Measurements from ENCODE around the gene KIAA0408.
A peak's percentile ranks its signal among the peaks of the same experiment; 100 is the strongest.

The KIAA0408 gene

DNA sequence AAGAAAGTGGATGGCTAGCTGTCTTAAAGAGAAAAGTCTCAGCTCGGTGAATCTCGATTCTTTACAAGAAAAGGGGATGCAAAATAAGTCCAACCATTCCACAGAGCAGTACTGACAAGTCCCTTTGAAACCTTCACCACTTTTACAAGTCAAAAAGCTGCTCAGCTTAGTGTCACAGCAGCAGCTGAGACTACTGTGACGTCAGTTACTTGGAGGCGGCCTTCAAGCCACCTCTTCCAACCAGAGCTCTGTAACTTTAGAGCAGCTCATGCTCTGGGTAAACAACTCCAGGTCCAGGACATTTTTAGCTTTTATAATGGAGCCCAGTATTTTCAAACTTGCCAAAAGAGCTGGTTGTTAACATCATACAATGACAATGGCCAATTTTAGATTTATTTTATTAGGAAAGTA is at the start of gene KIAA0408:
Gene KIAA0408 (minus strand): TSS at position 159 of the 411 bp plus-strand sequence. CDS start 5,408 bp downstream, outside the sequence.
- DNase-seq (ENCODE audit: low read depth, low spot score), result peak; percentile 51

DNA sequence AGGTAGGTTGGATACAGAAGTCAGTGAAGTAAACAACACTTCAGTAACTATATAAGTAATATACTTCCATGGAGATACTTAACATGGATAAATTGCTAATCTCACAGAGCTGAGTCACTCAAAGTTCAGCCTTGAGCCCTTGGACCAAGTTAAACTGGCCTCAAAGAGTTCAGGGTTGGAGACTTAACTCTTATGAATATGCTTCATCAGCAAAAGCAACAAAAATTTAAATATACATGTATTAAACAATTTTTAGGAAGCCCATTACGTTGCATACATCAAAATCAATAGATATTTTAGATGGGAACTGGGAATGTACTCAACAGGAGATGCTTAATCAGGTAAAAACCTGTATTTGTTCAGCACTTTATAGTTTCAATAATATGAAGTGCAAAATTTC is 47.7 kb upstream of the KIAA0408 start:
- DNase-seq (ENCODE audit: low read depth, low spot score), result no peak

DNA sequence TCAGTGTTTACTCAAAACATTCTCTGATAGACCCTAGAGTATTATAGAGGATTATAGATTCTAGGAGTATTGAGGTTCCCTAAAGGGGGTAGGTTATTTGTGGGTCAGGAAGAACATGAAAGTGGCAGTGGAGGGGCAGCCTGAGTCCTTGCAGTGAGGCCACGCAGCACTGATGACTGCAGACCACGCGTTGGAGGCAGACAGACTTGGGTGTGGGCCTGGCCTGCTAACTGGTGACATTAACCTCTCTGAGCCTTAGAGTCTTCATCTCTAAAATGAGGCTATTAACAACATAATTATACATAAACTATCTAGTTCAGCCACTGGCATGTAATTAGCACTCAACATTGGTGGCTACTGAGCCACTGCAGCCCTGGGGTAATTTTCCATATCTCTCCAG is 43.8 kb upstream of the KIAA0408 start:
- no peak for DNase-seq (ENCODE audit: low read depth, low spot score)

GRCh38 chr6:127497410-127497809 is 38.2 kb upstream of the KIAA0408 start:
- DNase-seq (ENCODE audit: low read depth, low spot score), result no peak

- no peak for DNase-seq (ENCODE audit: low read depth, low spot score)
Measured at GRCh38 chr6:127496471-127496870, 37.3 kb upstream of the KIAA0408 start.

DNA sequence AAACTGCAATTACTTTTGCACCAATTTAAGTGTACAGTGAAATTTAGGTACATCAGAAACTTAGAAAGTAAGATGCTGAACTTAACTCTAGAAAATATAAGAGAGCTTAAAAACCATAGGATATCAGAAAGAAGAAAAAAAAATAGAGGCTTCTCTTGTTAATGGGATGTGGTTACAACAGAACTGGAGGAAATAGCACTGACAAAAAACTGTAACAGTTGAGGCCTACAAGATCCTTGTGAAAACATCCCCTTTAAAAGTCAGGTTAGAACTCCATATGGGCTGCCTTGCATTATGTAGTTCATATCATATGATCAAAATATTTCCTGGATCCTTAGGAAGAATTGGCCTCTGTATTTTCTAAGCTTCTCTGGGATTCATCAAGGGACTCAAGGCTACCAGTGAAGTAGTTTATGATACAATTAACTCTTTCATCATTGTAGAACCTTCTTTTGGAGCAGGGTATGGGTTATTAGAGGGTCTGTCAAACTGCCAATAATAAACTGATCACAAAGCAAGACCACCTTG is 35.1 kb upstream of the KIAA0408 start:
- DNase-seq (ENCODE audit: low read depth, low spot score), result no peak

DNA sequence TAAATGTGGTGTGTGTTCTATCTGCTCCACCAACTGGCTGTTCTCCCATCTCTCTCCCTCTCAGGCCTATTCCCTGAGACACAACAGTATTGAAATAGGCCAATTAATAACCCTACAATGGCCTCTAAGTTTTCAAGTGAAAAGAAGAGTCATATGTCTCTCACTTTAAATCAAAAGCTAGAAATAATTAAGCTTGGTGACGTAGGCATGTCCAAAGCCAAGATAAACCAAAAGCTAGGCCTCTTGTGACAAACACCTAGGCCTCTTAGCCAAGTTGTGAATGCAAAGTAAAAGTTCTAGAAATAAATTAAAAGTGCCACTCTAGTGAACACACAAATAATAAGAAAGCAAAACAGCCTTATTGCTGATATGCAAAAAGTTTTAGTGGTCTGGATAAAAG is 30.1 kb upstream of the KIAA0408 start:
- DNase-seq (ENCODE audit: low read depth, low spot score), result no peak

GRCh38 chr6:127486934-127487333 is 27.7 kb upstream of the KIAA0408 start:
- DNase-seq (ENCODE audit: low read depth, low spot score), result no peak

DNA sequence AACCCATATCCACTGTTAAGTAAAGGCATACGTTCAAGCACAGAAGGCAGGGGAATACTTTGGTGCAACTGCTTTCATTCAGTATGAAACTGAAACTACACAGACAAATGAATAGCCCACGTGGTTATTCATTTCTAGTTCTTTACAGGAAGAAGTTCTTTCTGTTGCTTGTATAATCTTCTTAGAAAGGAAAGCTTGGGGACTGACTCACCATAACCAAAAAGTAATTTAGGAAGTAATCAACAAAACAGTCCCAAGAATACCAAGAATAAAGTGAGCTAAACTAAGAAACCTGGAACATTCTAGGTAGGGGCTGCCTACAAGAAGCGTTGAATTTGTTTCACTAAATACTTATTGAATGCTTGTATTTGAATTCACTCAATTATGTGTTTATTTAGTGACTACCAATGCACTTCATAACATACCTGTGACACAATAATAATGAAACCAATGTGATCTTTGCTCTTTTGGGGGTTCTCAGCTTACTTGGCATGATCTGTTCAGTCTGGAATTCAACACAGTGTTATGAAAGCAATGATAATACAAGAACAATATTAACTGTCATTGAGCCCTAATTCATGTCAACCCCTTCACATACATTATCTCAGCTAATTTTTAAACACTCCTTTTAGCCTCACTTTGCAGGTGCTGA is 25.1 kb upstream of the KIAA0408 start:
- no peak for DNase-seq (ENCODE audit: low read depth, low spot score)

DNA sequence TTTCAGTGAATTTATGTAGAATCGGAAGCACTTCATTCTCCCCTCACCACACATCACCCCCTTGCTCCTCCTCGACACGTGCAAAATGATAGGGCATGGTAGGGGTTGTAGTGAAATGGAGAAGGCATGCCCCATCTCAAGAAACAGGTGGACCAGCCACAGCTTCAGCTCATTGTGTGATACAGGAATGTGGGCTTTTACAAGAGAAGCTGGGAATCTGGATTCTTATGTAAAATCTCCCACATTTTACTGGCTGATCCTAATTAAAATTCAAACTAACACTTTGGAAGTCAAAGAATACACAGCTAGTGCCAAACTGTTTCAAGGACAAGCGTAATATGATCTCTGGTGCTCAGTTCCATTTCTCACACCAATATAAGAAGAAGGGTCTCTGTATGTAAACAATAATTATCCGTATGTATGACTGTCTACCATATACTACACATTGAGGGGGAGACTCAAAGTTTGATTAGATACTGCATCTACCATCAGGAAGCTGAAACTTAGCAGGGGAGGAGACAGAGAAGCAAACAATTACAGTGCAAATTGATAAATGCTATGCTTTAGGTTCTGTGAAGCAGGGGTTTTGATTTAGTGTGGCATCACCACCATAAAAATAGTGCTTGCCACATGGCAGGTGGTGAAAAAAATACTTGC is 24.3 kb upstream of the KIAA0408 start:
- DNase-seq (ENCODE audit: low read depth, low spot score), result peak; percentile 10

DNA sequence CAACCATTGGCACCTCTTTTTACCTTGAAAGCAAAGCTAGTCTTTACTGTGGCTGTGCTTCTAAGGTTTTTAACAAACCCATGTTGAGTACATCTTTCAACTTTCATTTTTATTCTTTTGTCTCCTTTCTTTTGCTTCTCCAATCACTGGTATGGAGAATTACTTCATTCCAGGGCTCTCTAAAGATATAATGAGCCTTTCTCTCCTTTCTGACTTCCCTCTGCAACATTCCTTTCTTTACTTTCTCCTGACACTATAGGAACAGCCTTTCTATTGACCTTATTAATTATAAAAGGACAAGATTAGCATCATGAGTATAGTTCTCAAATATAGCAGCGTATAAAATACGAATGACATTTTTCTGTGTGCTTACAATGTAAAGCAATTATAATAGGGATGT is 23.1 kb upstream of the KIAA0408 start:
- no peak for DNase-seq (ENCODE audit: low read depth, low spot score)

- DNase-seq (ENCODE audit: low read depth, low spot score), result peak; percentile 22
Measured at GRCh38 chr6:127481628-127482027, 22.4 kb upstream of the KIAA0408 start.

- no peak for DNase-seq (ENCODE audit: low read depth, low spot score)
Measured at GRCh38 chr6:127481111-127481510, 21.9 kb upstream of the KIAA0408 start.

DNA sequence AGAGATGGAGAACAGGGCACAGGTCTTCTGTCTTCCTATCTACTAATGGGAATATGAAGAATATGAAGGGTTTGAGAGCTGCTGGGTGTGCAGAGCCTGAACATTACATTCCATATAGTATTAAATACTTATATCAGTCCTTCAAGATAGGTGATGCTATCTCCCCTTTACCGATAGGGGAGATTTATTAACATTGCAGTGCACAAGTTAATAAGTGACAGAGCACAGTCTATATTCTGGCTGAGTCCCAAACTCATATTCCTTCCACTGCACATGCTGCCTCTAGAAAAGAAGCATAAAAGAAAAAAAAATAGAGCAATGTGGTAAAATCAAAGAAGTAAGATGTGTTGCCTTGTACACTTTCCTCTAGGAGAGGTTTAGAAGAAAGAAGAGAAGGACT is 18.5 kb upstream of the KIAA0408 start:
- DNase-seq (ENCODE audit: low read depth, low spot score), result no peak

GRCh38 chr6:127475823-127476176 is 16.6 kb upstream of the KIAA0408 start:
- DNase-seq (ENCODE audit: low read depth, low spot score), result peak; percentile 48

GRCh38 chr6:127475135-127475822 is 16.1 kb upstream of the KIAA0408 start:
- no peak for DNase-seq (ENCODE audit: low read depth, low spot score)

DNA sequence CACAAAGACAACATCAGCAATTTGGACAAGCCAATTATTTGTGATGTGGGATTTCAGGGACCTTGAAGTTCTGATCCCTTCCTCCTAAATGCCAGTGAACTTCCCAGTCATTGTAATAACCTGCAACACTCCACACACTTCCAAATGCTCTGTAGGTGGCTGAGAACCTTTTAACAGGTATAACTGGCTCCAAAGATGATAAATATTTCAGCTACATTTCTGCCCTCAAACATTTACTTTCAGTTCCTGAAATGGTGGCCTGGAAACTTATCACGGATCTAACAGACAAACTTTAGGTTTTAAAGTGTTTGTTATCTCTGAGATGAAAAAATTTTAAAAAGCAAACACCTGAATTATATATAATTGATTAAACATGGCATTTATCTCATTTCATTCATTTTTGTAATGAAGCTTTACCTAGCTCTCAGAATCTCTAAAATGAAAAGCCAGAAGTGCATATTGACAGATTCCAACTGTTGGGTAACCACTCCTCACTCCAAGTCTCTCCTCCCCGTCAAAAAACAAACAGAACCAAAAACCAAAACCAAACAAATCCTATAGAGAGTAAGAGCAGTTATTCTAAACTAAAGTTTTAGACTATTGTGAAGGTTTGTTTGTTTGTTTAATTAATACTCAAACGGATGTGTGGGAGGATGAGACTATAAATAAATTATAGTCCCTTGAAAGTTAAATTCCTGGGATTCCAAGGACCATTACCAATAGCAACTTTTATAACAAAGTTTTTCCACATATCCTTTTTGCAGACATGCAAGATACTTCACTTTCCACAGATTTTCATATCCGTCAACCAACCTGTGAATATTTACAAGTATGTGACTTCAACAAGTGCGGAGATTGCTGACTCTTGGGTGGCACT is 12.4 kb upstream of the KIAA0408 start:
- DNase-seq (ENCODE audit: low read depth, low spot score), result no peak

DNA sequence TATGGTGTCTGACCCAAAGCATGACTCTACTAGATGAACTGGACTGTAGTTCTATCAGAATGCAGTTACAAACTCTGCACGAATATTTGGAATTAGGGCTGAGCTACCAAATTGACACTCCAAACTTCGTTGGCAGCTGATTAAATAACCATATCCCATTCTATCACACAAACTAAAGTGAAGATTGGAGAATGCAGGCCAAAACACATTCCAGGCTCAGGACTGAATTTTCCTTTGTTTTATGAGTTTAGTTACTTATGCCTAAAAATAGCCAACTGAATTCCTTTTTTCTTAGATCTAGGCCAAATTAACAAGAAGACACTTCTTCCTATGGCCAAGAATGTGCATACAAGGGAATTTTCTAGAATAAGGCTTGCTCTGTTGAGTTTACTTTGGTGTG is 9.7 kb upstream of the KIAA0408 start:
- no peak for DNase-seq (ENCODE audit: low read depth, low spot score)

- no peak for DNase-seq (ENCODE audit: low read depth, low spot score)
Measured at GRCh38 chr6:127466416-127466815, 7.2 kb upstream of the KIAA0408 start.

DNA sequence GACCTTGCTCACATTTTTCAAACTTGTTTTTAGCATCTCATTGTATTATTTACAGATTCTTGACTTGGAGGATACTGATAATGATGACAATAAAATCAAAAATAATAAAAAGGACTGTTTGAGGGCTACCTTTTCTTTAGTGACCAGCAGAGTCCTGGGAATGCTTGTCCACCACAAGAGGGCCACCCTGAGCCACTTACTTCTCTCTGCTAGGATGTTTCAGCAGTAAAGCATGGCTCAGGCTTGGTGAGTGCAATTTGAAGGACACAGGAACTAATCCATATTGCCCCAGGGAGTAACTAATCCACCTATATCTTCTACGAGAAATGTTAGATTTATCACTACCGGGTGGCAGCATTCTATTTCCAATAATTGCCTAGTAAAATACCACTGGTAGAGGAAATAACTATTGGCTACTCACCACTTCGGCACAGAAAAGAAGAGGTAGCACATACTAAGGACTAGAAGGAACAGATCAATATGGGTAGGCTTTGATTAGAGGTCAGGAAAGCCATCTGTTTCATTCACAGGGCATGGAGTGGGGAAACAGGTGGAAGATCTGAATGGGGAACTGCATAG is 5.8 kb upstream of the KIAA0408 start:
- peak; percentile 30 for DNase-seq (ENCODE audit: low read depth, low spot score)

DNA sequence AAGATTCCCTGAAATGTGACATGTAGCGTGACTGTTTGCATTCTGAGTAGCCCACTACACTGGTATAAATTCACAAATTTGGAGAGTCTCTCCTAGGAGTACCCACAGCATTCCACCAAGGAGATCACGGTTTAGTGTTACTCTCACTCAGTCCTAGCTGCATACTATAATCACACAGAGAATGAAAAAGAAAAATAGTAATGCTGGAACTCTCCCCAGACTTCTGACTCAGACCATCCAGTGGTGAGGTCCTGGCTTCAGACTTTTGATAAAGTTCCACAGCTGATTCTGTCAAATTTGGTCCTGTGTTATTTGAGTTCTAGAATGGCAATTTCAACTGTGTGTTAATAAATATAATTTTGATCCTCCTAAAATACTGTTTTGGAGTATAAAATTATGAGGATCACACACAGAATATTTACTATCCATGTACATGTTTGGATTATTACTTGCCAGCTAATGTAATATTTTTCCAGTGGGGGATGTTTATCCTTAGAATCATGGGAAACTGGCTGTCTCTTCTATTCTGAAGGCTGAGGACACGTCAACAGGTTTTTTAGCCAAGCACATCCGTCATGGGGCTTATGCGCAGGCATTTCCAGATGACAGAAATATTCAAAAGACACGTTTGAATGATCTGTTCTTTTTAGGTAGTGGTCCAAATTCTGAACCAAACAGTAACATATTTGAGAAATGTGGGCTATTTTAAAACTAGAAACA is 5.1 kb upstream of the KIAA0408 start:
- DNase-seq (ENCODE audit: low read depth, low spot score), result no peak
